ENCODE measurements around the gene DIAPH3. TPM values are rescaled to one million over a fixed set of nuclear protein-coding genes. Genes with fewer than 3 reads are reported as not detected.
A peak's percentile ranks its signal among the peaks of the same experiment; 100 is the strongest.

The DIAPH3 gene
- total RNA-seq, 1 donor from 2014 or later = 11.4 TPM

DNA sequence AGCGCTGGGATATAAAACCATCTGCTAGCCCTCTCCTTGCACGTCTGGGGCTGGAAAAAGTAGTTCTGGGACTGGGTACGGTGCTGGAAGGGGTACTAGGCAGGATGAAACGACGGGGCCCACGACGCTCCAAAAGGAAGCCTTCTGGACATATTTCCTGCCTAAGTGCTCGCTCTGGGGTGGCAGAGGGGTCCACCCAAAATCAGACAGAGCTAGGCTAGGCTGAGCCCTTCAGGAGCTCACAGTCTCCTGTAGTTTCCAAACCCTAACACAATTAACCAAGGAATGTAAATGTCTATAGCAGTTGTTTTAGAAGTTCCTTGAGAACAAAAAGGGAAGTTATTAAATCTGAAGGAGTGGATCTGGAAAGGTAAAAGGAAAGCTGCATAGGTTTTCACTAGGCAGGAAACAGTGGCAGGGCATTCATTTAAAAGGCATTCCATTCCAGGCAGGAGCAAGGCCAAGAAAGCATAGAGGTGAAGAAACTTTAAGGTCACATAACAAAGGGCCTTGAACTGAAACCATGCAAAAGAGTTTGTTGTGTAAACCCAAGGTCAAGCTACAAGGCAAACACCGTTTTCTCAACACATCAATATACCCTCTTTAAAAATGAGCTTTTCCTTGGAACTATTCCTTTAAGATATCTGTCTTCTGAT, 634 bp upstream of the DIAPH3 start:
- DNase-seq (ENCODE audit: low spot score, unreplicated experiment) = no peak
- Mint-ChIP-seq H3K9me3 (ENCODE audit: low read depth) (no peaks in the 10 kb centered on the region), H3K4me1 (ENCODE audit: low read depth) (peaks cover 18% of the 10 kb centered on the region), H3K4me3 (ENCODE audit: low read depth) (peak overlapping the region; percentile 95), H3K27ac (peak overlapping the region; percentile 97), H3K27me3 (no peaks in the 10 kb centered on the region), H3K36me3 (ENCODE audit: insufficient read depth) (no peaks in the 10 kb centered on the region)
- TF ChIP-seq, protein P1, sequence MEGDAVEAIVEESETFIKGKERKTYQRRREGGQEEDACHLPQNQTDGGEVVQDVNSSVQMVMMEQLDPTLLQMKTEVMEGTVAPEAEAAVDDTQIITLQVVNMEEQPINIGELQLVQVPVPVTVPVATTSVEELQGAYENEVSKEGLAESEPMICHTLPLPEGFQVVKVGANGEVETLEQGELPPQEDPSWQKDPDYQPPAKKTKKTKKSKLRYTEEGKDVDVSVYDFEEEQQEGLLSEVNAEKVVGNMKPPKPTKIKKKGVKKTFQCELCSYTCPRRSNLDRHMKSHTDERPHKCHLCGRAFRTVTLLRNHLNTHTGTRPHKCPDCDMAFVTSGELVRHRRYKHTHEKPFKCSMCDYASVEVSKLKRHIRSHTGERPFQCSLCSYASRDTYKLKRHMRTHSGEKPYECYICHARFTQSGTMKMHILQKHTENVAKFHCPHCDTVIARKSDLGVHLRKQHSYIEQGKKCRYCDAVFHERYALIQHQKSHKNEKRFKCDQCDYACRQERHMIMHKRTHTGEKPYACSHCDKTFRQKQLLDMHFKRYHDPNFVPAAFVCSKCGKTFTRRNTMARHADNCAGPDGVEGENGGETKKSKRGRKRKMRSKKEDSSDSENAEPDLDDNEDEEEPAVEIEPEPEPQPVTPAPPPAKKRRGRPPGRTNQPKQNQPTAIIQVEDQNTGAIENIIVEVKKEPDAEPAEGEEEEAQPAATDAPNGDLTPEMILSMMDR (IDR thresholded peaks at IDR 0.05; ENCODE audit: unreplicated experiment) = no peak

DNA sequence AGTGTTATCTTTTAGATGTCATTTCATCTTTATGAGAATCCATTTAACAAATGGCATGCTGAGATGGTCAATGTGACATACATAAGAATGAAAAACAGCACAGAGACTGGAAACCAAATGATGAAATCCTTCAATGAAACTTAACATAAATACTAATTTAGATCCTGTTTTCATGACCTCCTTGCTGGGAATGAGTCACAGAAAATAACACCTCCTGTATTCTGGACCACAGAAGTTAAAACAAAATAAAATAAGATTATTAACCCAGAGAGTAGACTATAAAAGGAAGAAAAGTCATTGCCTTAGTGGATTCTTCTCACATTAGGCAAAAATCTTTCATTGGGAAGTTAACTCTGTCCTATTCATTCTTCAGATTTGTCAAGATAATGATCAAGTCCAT, 1.6 kb downstream of the DIAPH3 start:
- peaks cover 1% of the 10 kb centered on the region for H3K36me3 Mint-ChIP-seq (ENCODE audit: insufficient read depth)
- no peak overlapping the region for H3K27ac Mint-ChIP-seq
- peak overlapping the region; percentile 31 for H3K4me3 Mint-ChIP-seq (ENCODE audit: low read depth)

DNA sequence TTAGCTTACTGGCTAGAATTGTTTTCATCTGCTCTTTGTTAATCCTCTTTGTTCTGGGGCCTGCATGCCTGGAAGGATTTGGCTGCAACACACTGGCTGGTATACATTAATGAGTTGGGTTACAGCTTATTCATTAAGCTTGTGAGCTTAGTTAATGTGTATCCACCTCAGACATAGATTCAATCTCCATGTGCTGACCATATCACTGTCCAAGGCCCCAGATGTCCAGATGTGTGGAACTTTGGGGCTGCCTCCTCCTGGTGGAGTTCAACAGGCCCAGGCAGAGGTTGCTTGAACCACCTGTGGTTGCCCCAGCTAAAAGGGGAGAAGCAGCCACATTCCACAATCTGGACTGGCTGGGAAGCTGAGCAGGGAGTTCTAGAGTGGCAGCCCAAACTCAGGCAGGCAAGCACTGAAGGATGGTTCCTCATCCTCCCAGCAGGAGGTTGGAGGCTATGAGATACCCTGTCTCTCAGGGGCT, 5.4 kb downstream of the DIAPH3 start:
- Mint-ChIP-seq H3K4me3 (ENCODE audit: low read depth) (no peak overlapping the region), H3K4me1 (ENCODE audit: low read depth) (peaks cover 7% of the 10 kb centered on the region), H3K36me3 (ENCODE audit: insufficient read depth) (peaks cover 3% of the 10 kb centered on the region), H3K27ac (peak overlapping the region; percentile 67), H3K27me3 (no peaks in the 10 kb centered on the region), H3K9me3 (ENCODE audit: low read depth) (no peaks in the 10 kb centered on the region)
- DNase-seq (ENCODE audit: low spot score, unreplicated experiment) = no peak
- TF ChIP-seq, protein P1 (IDR thresholded peaks at IDR 0.05; ENCODE audit: unreplicated experiment) = no peak

More for the DNA sequence above, 1.6 kb downstream of the DIAPH3 start:
- Mint-ChIP-seq H3K27me3 (no peaks in the 10 kb centered on the region), H3K4me1 (ENCODE audit: low read depth) (peaks cover 19% of the 10 kb centered on the region), H3K9me3 (ENCODE audit: low read depth) (no peaks in the 10 kb centered on the region)
- TF ChIP-seq, protein P1 (IDR thresholded peaks at IDR 0.05; ENCODE audit: unreplicated experiment) = no peak
- no peak for DNase-seq (ENCODE audit: low spot score, unreplicated experiment)

DNA sequence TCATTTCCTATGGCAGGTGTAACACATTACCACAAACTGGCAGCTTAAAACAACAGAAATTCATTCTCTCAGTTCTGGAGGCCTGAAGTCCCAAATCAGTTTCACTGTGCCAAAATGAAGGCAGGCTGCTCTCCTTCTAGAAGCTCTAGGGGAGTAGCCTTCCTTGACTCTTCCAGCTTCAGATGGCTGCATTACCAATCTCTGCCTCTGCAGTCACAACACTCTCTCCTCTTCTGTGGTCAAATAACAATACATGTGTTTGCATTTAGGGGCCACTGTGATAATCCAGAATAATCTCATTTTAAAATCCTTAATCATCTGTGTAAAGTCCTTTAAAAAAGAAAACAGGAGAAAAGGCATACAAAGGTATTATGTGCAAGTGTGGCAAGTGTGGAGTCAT, 7.8 kb downstream of the DIAPH3 start:
- H3K27me3 Mint-ChIP-seq = no peaks in the 10 kb centered on the region
- H3K36me3 Mint-ChIP-seq (ENCODE audit: insufficient read depth) = peaks cover 3% of the 10 kb centered on the region
- no peak overlapping the region for H3K4me3 Mint-ChIP-seq (ENCODE audit: low read depth)
- no peaks in the 10 kb centered on the region for H3K9me3 Mint-ChIP-seq (ENCODE audit: low read depth)
- H3K4me1 Mint-ChIP-seq (ENCODE audit: low read depth) = peaks cover 4% of the 10 kb centered on the region
- TF ChIP-seq, protein P1 (IDR thresholded peaks at IDR 0.05; ENCODE audit: unreplicated experiment) = no peak
- no peak overlapping the region for H3K27ac Mint-ChIP-seq
- DNase-seq (ENCODE audit: low spot score, unreplicated experiment) = no peak

DNA sequence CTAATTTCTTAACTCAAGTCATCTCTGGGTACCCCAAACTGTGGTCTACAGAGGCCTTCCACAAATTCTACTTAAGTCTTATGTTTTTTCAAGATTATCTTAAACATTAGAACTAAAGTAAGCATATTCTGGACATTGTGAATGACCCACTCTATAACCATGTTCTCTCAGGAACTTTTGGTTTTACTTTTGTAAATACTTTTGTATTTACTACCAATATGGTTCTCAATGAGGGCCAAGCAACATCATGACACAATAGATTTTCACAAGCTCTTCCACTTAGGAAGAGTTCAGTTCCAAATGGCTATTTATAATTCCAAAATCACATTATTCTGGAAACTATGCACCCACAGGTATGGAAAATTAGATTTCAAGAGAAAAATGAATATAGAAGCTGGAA, 10.8 kb downstream of the DIAPH3 start:
- H3K9me3 Mint-ChIP-seq (ENCODE audit: low read depth) = no peaks in the 10 kb centered on the region
- H3K36me3 Mint-ChIP-seq (ENCODE audit: insufficient read depth) = peaks cover 3% of the 10 kb centered on the region
- no peaks in the 10 kb centered on the region for H3K27me3 Mint-ChIP-seq
- H3K4me1 Mint-ChIP-seq (ENCODE audit: low read depth) = peaks cover 7% of the 10 kb centered on the region
- DNase-seq (ENCODE audit: low spot score, unreplicated experiment) = no peak
- H3K4me3 Mint-ChIP-seq (ENCODE audit: low read depth) = no peak overlapping the region
- TF ChIP-seq, protein P1 (IDR thresholded peaks at IDR 0.05; ENCODE audit: unreplicated experiment) = no peak
- H3K27ac Mint-ChIP-seq = no peak overlapping the region

All from progenitor cell of endocrine pancreas (in vitro differentiated cells).